Left renal pelvis (tissue), 4 donors: ENCODE data around the gene EYS. TPM values are rescaled to one million over a fixed set of nuclear protein-coding genes. Genes with fewer than 3 reads are reported as not detected.

Source experiments
- DNase-seq, 4 donors: peaks; one replicate each; pipeline ENCODE4 v3.0.0-alpha.2; 2013; ENCODE audit warnings: low read depth in 4 of 4, low spot score in 3 of 4
- polyA plus RNA-seq, 4 donors: library from polyadenylated mRNA; unstranded; fragments of 120-200 nt; gene quantifications; one replicate each; pipeline ENCODE4 v1.2.1, GENCODE V29; 2013; ENCODE audit not compliant: insufficient read length in 4 of 4

Gene EYS
- polyA plus RNA-seq, result 1 to 10 TPM in 1 of 4 donors, under 1 TPM in 3; 0.66 to 1.1 (median 0.72) TPM

DNA sequence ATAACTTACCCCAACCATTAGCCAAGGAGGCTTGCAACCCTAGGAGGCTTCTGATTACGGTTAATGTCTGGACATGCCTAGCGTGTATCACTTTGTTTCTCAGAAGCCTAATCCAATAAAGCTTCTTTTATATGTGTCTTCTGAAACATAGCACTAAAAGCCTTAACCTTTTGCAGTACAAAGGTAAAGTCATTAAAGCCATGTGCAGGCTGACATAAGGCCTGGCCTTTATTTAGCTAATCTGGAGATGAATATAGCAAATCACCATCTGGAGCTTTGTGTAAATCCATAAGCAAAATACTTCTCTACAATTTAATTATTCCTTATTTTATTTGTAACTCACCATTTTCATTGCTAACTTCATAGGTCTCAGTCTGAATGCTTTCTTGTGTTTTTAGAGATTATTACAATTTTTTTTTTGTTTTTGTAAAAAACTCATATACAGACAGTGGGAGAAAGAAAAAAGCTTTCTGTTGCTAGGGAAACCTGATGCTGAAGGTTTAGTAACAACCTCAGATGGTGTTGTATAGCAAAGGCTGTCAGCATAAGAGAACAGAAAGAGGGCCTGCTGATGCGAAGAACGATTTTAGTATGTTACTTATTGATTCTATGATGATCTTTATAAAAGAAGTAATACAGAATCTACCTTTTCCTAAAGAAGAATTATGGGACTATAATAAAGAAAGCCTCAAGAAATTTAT is at the start of gene EYS:
Gene EYS (minus strand): TSS at position 101 of the 701 bp plus-strand sequence. CDS start 211,816 bp downstream, outside the sequence.
- no peak for DNase-seq

DNA sequence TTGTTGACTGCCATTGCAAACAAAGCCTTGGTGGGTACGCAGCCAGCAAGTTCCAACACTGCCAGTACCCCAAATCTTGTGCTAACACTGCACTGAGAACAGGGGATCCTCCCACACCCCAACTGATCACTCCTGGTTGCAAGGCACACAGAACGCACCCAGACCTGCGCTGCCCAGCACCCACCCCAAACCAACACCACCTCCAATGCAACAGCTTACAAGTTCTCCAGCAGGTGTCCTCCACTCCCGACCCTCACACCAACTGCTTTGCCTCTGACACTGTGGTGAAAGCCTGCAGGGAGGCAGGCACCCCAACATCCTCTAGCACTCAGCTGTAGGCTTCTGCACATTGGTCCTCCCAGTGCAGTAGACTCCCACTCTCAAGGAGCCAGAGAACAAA is 39.3 kb upstream of the EYS start:
- no peak for DNase-seq

DNA sequence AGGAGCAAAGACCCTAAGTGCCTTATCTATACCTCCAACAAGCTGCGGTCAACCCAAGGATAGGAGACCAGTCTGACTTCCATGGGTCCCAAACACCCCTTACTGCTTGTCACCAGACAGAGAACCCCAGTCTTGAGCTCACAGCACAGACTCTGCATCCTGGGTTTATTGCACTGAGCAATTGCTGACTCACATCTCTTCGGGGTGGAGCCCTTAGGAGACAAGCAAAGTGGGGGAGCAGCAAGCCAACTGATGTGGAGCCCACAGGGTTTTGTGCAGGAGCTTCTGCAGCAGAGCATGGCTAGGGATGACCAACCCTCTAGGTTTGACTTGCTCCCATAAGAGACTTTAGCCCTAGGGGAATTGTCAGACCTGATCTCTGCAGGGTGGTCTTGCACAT is 38.6 kb upstream of the EYS start:
- DNase-seq, result no peak

DNA sequence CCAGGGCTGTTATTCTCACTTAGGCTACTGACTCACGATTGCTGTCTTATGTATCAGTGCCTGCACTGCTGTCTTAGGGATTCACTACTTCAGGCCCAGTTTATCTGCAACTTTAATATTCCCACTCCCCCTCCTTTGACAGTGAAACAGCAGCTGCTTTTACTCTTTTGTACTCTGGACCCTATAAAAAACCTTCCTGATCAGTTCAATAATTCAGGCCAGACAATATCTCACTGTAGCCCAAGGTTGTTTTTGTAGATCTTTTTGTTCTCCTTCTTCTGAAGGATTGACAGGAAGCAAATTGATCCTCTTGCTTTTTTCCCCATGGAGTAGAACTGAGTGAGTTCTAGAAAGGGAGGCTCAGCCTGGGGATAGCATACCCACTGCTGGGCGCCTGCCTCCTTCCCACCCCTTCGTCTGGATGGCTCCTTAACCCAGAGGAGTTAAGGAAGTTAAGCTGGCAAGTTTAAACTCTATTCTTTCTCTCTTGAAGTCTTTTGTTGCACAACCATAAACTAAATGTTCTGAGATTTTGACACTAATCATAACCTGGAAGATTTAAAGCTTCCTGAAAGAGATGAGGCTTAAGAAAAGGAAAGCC is 22.0 kb upstream of the EYS start:
- no peak for DNase-seq

DNA sequence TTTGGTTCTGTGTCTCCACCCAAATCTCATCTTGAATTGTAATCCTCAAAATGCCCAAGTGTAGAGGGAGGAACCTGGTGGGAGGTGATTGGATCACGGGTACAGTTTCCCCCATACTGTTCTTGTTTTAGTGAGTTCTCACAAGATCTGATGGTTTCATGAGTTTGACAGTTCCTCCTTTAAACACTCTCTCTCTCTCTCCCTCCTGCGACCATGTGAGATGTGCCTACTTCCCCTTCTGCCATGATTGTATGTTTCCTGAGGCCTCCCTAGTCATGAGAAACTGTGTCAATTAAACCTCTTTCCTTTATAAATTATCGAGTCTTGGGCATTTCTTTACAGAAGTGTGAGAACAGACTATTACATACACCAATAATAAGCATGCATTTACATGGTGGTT is 12.1 kb upstream of the EYS start:
- DNase-seq, result no peak

DNA sequence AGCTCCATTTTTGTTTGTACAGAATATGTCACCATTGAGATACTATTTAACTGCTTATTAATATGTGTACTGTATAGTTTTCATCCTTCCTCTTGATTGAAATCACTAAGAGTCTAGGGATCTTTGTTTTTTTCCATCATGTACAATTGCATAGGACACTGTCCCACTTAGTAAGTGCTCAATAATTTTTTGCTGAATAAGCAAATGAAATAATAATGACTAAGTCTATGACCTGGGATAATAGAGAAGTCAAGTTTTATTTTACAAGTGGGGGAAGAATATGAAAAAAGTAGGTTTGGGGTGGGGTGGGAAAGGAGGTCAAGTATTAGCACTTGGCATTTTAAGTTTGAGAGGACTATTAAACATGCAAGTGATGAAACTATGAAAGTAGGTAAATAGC is 4.5 kb upstream of the EYS start:
- DNase-seq, result no peak

DNA sequence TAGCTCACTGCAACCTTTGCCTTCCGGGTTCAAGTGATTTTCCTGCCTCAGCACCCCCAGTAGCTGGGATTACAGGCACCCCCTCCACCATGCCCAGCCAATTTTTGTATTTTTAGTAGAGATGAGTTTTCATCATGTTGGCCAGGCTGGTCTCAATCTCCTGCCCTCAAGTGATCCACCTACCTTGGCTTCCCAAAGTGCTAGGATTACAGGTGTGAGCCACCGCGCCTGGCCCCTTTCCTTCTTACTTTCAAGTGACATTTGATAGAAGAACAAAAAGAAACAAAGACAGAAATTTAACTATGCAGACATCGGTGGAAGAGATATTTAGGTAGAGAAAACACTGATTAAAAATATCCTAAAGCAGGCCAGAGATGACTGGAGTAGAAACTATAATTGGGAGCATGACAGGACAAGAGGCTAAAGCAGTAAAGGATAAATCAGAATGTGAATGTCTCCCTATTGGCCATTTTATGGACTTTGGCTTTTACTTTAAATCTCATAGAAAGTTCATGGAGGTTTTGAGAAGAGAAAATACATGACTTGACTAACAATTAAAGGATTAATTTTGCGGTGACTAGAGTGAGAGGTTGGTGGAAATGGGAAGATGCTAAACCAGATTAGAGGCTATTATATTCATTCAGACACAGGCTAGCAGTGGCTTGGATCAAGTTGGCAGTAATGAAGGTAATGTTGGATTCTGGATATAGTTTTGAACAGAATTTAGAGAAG is 2.2 kb upstream of the EYS start:
- DNase-seq, result no peak

DNA sequence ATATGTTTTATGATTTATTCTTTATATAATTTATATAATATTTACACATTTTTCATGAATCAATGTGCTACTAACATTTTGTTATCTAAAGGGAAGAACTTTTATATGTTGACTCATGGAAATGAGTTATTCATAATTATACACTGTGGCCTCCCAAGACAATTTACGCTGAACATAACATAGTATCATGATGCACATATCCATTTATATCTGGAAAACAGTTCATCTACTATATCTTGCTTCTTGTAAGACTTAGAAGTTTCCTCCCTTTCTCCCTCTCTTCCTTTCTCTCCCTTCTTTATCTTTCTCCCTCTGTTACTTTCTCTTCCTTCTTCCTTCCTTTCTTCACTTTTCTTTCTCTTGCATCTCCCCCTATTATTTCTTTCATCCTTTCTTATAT is 1.1 kb upstream of the EYS start:
- DNase-seq, result no peak

DNA sequence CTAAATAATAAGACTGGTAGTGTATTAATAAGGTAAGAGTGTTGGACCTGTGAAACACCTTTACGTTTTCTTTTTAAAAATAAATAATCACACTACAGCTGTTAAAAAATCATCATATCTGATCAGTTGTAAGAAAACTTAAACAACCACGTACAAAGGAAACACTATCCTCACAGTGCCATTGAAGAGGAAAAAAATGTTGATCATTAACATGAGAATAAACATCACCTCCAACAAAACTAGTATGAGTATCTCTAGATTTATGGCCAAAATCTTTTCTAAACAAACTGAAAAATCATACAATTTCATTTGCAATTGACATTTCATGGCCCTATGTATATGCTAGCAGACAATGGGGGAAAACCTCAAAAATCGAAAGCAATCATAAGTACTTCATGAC is 590 bp downstream of the EYS start:
- no peak for DNase-seq

DNA sequence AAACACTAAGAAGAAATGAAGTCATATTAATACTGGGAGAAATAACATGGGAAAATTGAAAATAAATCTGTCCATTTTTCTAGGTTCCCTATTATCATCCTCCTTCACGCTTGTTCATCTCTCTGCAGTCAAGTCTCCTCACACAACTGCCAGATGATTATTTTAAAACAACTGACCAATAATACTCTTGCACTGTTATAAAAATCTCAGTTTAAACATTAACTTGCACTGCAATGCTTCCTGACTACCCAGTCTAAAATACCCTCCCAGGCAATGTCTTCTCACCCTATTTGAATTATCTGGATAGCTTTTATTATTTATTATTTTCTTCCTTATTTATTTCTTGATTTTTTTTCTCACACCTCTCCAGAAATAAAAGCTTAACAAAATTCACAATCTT is 5.7 kb downstream of the EYS start:
- no peak for DNase-seq

DNA sequence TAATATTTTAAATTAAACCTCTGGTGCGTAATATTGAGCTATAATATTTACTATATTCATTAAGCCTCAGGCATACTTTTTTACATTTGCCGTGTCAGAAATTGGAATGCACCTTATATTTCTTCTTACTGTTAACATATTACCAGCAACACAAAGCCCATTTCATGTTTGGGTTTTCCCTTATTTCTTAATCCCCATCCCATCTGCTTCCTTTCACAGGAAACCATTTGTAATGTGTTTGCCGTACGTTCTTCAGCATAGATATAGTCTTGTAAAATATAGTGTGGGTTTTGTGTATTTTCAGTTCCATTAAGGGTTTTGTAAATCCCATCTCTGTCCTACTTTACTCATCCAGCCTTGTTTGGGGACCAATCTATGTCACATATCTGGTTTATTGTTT is 6.5 kb downstream of the EYS start:
- no peak for DNase-seq

DNA sequence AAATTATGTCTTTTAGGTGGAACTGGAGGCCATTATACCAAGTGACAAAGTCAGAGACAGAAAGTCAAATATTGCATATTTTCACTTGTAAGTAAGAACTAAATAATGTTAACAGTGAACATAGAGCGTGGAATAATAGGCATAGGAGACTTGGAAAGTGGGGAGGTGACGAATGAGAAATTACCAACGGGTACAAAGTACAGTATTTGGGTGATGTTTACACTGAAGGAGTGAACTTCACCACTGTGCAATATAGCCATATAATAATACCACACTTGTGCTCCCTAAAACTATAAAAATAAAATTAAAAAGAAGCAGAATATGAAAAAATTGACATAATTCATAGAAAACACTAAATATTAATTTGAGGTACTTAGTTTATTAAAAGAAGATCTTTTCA is 14.9 kb downstream of the EYS start:
- DNase-seq, result no peak

DNA sequence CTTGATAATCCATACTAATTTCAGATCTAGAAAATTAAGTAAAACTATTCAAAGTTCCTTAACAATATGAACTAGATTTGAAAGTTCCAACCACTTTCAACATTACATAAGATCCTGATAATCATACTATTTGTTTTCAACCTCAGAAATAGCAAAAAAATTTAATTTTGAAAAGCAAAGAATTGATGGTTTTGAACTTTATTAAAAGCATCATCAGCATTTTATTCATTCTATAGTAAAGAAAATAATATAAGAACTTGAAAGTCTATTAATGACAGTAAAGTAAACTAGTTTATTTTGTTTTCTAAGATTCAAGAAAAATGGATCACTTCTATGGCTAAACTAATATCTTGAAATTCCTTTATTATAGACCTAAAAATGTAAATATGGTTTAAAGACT is 26.8 kb downstream of the EYS start:
- DNase-seq, result no peak

DNA sequence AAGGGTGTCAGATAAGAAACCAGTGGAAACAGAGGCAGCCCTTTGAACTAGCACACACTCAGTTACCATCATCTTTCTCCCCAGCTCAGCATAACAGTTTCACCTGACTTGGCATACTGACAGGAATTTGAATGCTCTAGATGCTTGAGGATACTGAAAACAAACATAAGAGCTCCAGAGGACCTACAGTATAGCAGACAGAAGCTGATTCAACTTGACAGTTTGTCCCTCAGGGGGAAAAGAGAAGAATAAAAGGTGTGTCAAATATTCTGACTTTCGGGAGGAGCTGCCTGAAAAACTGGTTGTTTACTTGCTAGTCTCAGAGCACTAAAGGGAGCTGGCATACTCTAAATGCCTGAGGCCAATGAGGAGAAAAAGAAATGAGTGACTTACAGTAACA is 35.1 kb downstream of the EYS start:
- DNase-seq, result no peak

DNA sequence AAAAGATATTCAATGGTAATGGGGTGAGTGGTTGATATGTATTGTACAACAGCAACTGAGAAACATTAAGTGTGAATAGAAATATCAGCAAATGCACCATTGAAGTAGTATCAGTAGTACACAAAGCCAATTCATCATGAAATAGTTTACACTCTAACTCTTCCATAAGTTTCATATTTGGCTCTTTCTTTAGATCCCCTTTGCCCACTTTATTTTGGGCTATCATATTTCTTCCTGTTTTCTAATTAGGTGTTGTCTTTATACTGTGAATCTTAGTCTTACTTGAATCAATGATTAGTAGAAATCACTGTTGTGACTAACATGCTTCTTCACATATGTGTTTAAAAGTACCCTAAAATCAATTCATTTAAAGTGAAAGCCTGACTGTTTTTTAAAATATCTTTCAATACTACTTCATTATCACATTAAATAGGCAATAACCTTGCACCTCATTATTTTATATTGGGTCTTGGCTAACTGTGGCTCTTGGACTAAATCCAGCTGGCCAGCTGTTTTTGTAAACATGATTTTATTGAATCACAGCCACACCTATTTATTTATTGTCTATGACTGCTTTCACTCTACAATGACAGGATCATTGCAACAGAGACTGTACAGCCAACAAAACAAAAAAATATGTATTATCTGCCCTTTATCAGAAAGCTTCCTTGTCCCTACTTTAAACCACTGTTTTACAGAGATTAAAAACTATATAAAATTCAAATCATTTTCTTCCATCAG is 38.9 kb downstream of the EYS start:
- DNase-seq, result no peak

DNA sequence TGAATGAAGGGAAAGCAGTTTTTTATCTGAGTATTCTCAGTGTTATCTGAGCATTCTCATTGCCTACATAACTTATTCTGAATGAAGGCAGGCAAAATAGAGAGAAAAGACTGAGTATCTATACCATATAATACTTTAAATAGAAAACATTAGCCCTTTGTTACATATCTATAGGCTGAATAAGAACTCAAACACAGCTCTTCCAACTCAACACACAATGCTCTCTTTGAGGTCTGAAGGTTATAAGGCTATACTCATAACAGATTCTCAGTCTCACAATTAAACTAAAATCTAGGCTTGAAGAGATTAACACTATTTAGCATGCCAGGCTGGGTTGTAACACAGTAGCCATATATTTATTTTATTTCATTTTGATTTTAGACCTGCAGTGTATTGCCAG is 56.9 kb downstream of the EYS start:
- no peak for DNase-seq

DNA sequence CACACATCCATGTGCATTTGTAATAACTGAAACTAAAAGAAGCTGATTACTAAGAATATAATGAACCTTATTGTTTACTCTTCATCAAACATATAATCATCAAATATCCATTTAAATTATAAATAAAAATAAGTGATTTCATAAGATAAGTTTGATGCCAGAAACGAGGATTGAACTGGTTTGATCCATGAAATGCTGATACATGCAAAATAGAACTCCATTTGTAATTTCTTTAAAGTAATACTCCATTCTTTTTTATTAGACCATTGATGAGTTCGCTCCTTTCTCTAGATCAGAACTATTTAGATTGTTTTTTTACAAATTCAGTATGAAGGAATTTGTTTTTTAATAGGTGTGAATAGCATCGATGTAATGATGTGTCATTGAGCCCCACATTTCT is 57.6 kb downstream of the EYS start:
- no peak for DNase-seq

DNA sequence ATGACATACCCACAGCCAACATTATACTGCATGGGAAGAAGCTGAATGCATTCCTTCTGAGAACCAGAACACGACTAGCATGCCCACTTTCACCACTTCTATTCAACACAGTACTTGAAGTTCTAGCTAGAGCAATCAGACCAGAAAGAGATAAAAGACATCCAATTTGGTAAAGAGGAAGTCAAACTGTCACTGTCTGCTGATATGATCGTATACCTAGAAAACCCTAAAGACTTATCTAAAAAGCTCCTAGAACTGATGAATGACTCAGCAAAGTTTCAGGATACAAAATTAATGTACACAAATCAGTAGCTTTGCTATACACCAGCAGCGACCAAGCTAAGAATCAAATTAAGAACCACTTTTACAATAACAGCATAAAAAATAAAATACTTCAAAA is 60.5 kb downstream of the EYS start:
- no peak for DNase-seq

DNA sequence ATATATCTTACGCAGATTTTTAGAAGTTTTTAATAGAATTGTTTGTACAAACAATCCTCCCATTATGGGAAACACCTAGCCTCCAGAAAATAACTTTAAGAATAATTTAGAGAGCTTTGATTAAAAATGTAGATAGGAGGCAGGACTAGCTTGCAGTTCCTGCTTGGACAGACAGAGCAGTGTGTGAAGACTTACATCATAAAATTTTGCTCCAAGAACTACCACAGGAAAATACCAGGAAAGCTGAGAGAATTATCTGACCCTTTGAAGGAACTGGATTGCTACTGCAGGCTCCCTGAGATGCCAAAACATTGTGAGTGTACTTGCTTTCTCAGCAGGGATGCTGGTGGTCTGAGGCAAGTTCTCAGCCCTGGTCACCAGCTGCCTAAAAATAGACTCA is 64.2 kb downstream of the EYS start:
- DNase-seq, result no peak

DNA sequence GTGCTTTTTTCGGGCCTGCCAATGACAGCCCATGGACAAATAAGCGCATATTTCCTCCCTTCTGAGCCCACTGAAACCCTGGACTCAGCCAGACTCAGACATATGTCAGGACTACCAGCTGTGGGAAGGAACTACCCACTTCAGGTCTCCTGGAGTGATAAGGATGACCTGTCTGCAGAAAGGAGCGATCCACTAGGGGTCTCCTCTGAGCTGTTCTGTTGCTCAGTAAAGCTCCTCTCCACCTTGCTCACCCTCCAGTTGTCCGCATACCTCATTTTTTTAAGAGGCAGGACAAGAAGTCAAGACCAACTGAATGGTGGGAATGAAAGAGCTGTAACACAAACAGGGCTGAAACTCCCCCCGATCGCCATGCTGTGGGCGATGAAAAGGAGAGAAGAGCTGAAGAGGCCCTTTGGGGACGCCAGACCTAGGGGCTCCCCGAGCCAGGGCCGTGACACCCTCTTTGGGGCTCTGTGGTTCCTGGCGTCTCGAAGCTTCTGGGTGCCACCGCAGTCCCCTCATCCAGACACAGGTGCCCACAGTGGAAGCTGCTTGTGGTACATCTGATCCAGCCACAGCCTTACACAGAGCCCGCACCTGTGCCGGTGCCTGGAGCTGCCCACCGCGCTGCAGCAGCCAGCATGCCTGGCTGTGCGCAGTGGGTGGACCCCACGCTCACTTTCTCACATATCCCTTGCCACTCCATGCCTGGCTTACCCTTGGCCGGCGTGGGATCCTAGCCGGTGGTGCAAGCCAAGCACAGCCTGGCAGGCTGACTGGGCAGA is 68.8 kb downstream of the EYS start:
- no peak for DNase-seq
